Mesodermal cell (in vitro differentiated cells): ENCODE data around the gene ZNF398.

Source experiments
- H3K27ac ChIP-seq: 2 replicates; pipeline ENCODE4 v1.7.0; 2013; ENCODE audit warnings: mild to moderate bottlenecking, low read depth, low read length, moderate library complexity; ENCODE audit not compliant: severe bottlenecking
- H3K36me3 ChIP-seq: 2 replicates; pipeline ENCODE4 v1.7.1; 2013; ENCODE audit warnings: mild to moderate bottlenecking, low read length, moderate library complexity; ENCODE audit not compliant: control insufficient read depth, insufficient read depth
- H3K4me1 ChIP-seq: one replicate; pipeline ENCODE4 v1.7.1; 2013; ENCODE audit warnings: mild to moderate bottlenecking, low read length; ENCODE audit not compliant: insufficient read depth, control insufficient read depth, poor library complexity, severe bottlenecking
- H3K4me3 ChIP-seq: 2 replicates; pipeline ENCODE4 v1.7.0; 2013; ENCODE audit warnings: low read length, control low read depth, mild to moderate bottlenecking; ENCODE audit not compliant: insufficient read depth, poor library complexity, severe bottlenecking; ENCODE audit errors: extremely low read depth
- H3K9me3 ChIP-seq: 2 replicates; pipeline ENCODE4 v1.7.1; 2013; ENCODE audit warnings: mild to moderate bottlenecking, low read length, moderate library complexity; ENCODE audit not compliant: control insufficient read depth
- WGBS, 2 experiments: methylation state at CpG; one replicate each; pipeline ENCODE4 v1.1.5; 2013; ENCODE audit warnings: missing lambda C conversion rate in 2 of 2; ENCODE audit not compliant: insufficient coverage in 2 of 2; 5-methylcytosine and 5-hydroxymethylcytosine counted together

The ZNF398 gene

GRCh38 chr7:149226840-149227494 lies 79.7 kb downstream of the ZNF398 start:
- Histone ChIP-seq H3K36me3 (peaks cover 29% of the 10 kb centered on the region), H3K9me3 (no peaks in the 10 kb centered on the region), H3K27ac (no peak overlapping the region), H3K4me3 (no peak overlapping the region), H3K4me1 (no peaks in the 10 kb centered on the region)
- 67 to 71% methylated on average over 5 to 6 of the region's 6 CpGs for whole genome bisulfite sequencing, 2 experiments

DNA sequence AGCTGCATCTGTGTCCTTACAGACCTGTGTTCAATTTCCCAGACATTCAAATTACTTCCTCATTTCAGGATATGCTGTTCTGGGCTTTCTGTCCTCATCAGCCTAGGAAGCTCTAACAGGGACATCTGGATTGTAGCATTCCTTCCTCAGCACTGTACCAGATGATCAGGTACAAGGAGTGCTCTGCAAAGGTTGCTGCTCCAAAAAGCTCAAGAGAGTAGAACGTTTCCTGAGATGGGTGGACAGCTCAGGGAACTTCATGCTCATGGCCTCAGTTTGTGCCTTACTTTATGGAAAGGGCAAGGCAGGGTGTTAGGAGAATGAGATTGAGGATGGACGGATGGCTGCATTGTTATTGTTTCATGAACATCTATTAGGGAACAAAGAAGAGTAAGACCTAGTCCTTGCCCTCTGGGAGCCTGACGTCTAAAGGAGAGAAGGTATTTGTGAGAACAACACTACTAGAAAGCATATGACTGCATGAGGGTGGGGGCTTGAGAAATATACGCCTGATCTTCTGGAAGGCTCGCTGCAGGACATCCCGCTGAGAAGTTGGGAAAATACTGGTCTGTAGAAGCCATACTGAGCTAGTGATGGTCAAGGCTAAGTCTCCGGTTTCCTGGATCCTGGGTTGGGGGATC lies 81.7 kb downstream of the ZNF398 start:
- Histone ChIP-seq H3K36me3 (peaks cover 19% of the 10 kb centered on the region), H3K4me3 (no peak overlapping the region), H3K4me1 (no peaks in the 10 kb centered on the region), H3K27ac (no peak overlapping the region), H3K9me3 (no peaks in the 10 kb centered on the region)
- 67 to 74% methylated on average over 6 to 7 of the region's 7 CpGs for WGBS, 2 experiments

DNA sequence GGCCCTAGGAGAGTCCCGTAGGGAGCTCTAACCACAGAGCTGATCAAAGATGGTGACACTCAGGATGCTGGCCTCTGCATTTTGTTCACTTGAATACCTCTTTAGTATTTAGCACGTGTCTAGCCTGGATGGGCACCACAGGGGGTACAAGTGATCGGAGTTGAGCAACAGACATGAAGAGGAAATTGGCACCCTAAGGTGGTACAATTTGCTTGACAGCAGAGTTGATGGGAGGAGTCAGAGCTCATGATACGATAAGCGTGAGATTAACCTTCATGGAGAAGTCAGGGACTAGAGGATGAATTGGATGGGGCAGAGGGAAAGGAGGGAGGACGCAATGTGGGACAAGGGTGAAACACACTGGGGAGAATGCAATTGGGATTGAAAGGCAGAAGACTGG lies 82.3 kb downstream of the ZNF398 start:
- H3K4me3 ChIP-seq = no peak overlapping the region
- WGBS, 2 experiments = 73 to 83% methylated on average over 6 of the region's 6 CpGs
- H3K4me1 ChIP-seq = no peaks in the 10 kb centered on the region
- peaks cover 15% of the 10 kb centered on the region for H3K36me3 ChIP-seq
- H3K9me3 ChIP-seq = no peaks in the 10 kb centered on the region
- no peak overlapping the region for H3K27ac ChIP-seq

- Histone ChIP-seq H3K4me1 (no peaks in the 10 kb centered on the region), H3K27ac (no peak overlapping the region), H3K9me3 (no peaks in the 10 kb centered on the region), H3K36me3 (no peaks in the 10 kb centered on the region), H3K4me3 (no peak overlapping the region)
- WGBS, 2 experiments = 89 to 93% methylated on average over 2 of the region's 2 CpGs
Observed at GRCh38 chr7:149232362-149232761, 85.1 kb downstream of the ZNF398 start.
